ENCODE results near the gene SNX10. TPM values are rescaled to one million over a fixed set of nuclear protein-coding genes. Genes with fewer than 3 reads are reported as not detected.

SNX10 gene
- total and polyA plus RNA-seq, 2 of the 8 experiments (the other 6 are each of a cell fraction or from before 2014, with no cell fraction given) = 4.4 to 9.6 TPM

DNA sequence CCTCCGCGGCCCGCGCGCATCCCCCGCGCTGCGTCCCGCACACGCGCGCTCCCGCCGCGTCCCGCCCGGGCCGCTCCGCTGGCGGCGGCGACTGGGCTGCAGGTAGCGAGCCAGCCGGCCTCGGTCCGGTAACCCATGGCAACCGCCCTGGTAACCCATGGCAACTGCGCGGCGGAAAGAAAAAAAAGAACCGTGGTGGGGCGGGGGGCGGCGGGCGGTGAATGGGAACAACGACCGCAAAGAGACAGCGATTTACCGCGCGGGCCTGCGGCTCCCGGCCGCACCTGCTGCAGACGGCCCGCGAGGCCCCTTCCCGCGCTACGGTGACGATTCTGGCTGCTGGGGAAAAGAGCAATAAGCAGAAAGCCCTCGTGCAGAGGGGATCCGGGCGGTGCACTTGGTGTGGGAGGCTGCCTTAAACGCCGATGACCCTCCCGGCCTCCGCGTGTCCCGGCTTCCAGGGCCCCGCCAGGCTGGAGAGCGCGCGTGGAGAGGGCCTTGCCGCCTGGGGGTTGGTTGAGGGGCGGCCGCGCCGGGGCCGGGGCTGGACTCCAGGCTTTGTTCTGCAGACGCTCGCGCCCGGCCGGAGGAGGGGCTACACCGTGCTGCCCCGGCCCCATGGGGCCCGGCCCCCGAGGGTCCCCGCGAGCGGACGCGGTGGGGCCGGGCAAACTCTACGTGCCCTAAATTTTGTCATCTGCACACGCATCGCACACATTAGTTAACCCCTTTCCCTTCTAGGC, 84.7 kb downstream of the SNX10 start (continued):
- TF ChIP-seq, protein P1, sequence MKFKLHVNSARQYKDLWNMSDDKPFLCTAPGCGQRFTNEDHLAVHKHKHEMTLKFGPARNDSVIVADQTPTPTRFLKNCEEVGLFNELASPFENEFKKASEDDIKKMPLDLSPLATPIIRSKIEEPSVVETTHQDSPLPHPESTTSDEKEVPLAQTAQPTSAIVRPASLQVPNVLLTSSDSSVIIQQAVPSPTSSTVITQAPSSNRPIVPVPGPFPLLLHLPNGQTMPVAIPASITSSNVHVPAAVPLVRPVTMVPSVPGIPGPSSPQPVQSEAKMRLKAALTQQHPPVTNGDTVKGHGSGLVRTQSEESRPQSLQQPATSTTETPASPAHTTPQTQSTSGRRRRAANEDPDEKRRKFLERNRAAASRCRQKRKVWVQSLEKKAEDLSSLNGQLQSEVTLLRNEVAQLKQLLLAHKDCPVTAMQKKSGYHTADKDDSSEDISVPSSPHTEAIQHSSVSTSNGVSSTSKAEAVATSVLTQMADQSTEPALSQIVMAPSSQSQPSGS (IDR thresholded peaks at IDR 0.05; ENCODE audit: low read length) = no peak
- TF ChIP-seq CREB1 (IDR thresholded peaks at IDR 0.05) = peak; percentile 56; the same call in 1 of the 2 replicates
- TF ChIP-seq POLR2AphosphoS5 (IDR thresholded peaks at IDR 0.05; ENCODE audit: low read depth, low read length) = no peak
- TF ChIP-seq SUZ12 (IDR thresholded peaks at IDR 0.05; ENCODE audit: low read length) = 0 out of 2 replicates have a peak, but pooled peaks have one; percentile 25
- no peak for TF ChIP-seq CTCF (IDR thresholded peaks at IDR 0.05; ENCODE audit: control extremely low read depth in 1 of 3, insufficient read depth in 1 of 3, low read depth in 1 of 3, low read length in 3 of 3)
- TF ChIP-seq, protein P2, sequence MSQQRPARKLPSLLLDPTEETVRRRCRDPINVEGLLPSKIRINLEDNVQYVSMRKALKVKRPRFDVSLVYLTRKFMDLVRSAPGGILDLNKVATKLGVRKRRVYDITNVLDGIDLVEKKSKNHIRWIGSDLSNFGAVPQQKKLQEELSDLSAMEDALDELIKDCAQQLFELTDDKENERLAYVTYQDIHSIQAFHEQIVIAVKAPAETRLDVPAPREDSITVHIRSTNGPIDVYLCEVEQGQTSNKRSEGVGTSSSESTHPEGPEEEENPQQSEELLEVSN (IDR thresholded peaks at IDR 0.05) = peak; percentile 97
- TF ChIP-seq HDAC6 (IDR thresholded peaks at IDR 0.05; ENCODE audit: low read depth, low read length) = no peak
- TF ChIP-seq JUN (IDR thresholded peaks at IDR 0.05; ENCODE audit: low read depth, low read length) = no peak
- no peak for TF ChIP-seq NRF1 (IDR thresholded peaks at IDR 0.05; ENCODE audit: low read depth, low read length)
- TF ChIP-seq, protein P3, sequence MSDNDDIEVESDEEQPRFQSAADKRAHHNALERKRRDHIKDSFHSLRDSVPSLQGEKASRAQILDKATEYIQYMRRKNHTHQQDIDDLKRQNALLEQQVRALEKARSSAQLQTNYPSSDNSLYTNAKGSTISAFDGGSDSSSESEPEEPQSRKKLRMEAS (IDR thresholded peaks at IDR 0.05) = peak; percentile 89
- TF ChIP-seq PHF8 (conservative IDR thresholded peaks at IDR 0.05; ENCODE audit: low read depth, low read length) = peak; percentile 38
- TF ChIP-seq POU5F1 (IDR thresholded peaks at IDR 0.05; ENCODE audit: low read depth, low read length) = no peak

Measured in H1 (cell line).